ENCODE data around the gene TPCN2.

- TF ChIP-seq POLR2A (IDR thresholded peaks at IDR 0.05) (no peak), POLR2AphosphoS5 (IDR thresholded peaks at IDR 0.05) (peak; percentile 42)
Observed at GRCh38 chr11:69035946-69036340, 12.8 kb upstream of the TPCN2 start.
